H1 (cell line): ENCODE results near the gene MAPK11. TPM values are rescaled to one million over a fixed set of nuclear protein-coding genes. Genes with fewer than 3 reads are reported as not detected.

Experiments
- CTCF ChIA-PET: fragments of 300-600 bp; sonication (Branson Sonifier 250); formaldehyde crosslinking; loops from one replicate; lab custom pipeline; 2021; ENCODE audit not compliant: partially characterized antibody; lab: Charles Lee
- POLR2A ChIA-PET: fragments of 300-600 bp; sonication (Branson Sonifier 250); formaldehyde crosslinking; loops from one replicate; lab custom pipeline; 2021; ENCODE audit warnings: inconsistent platforms; ENCODE audit not compliant: partially characterized antibody; lab: Charles Lee
- DNase-seq, 2 experiments: peaks; one replicate each; pipeline versions ENCODE4 v3.0.0 to v3.0.0-alpha.2; 2010 to 2022; ENCODE audit warnings: low spot score in 2 of 2, low read depth in 1 of 2, mixed read lengths in 1 of 2
- FAIRE-seq: peaks from 2 replicates; lab custom pipeline; 2011; peaks lifted over from hg19 to GRCh38; lab: Jason Lieb, UNC
- H2AFZ ChIP-seq: 2 replicates; pipeline ENCODE4 v1.8.1; 2012; ENCODE audit warnings: low read length, inconsistent platforms
- H2AK5ac ChIP-seq: 2 replicates; pipeline ENCODE4 v1.6.1; 2013; ENCODE audit warnings: low read depth, low read length
- H2BK120ac ChIP-seq: replicated peaks from 2 replicates; pipeline ENCODE3; 2013; ENCODE audit warnings: low read depth, low read length, inconsistent platforms
- H2BK12ac ChIP-seq: 2 replicates; pipeline ENCODE4 v1.6.1; 2013; ENCODE audit warnings: low read depth, low read length
- H2BK15ac ChIP-seq: 2 replicates; pipeline ENCODE4 v1.6.1; 2013; ENCODE audit warnings: low read length
- H2BK20ac ChIP-seq: 2 replicates; pipeline ENCODE4 v1.6.1; 2013; ENCODE audit warnings: low read length
- H2BK5ac ChIP-seq: 2 replicates; pipeline ENCODE4 v1.6.1; 2013; ENCODE audit warnings: low read depth, low read length
- H3K14ac ChIP-seq: 2 replicates; pipeline ENCODE4 v1.6.1; 2013; ENCODE audit warnings: inconsistent platforms; ENCODE audit not compliant: insufficient read length
- H3K18ac ChIP-seq: 2 replicates; pipeline ENCODE4 v1.6.1; 2013; ENCODE audit warnings: low read length; ENCODE audit errors: extremely low read depth
- H3K23ac ChIP-seq: 2 replicates; pipeline ENCODE4 v1.6.1; 2013; ENCODE audit warnings: inconsistent platforms; ENCODE audit not compliant: insufficient read length
- H3K23me2 ChIP-seq: 2 replicates; pipeline ENCODE4 v1.6.1; 2013; ENCODE audit warnings: low read depth, low read length
- H3K27ac ChIP-seq: 2 replicates; pipeline ENCODE4 v1.6.1; 2011; ENCODE audit warnings: low read depth, low read length, inconsistent platforms
- H3K27me3 ChIP-seq, 4 experiments: replicated peaks in 1 of 4; 1 replicate in 1 of 4; 2 replicates in 3 of 4; pipeline versions ENCODE4 v1.6.1 to v1.8.1; 2011 to 2013; ENCODE audit warnings: low read length in 3 of 4, mild to moderate bottlenecking in 3 of 4, inconsistent platforms in 2 of 4, mixed read lengths in 2 of 4, moderate library complexity in 1 of 4; ENCODE audit not compliant: control insufficient read depth in 3 of 4, insufficient read depth in 3 of 4; ENCODE audit errors: extremely low read depth in 1 of 4
- H3K36me3 ChIP-seq, 4 experiments: 2 replicates each; pipeline versions ENCODE4 v1.6.1 to v1.8.1; 2011 to 2013; ENCODE audit warnings: mild to moderate bottlenecking in 4 of 4, low read length in 3 of 4, moderate library complexity in 2 of 4, control low read depth in 1 of 4, inconsistent platforms in 1 of 4; ENCODE audit not compliant: insufficient read depth in 4 of 4, control insufficient read depth in 2 of 4
- H3K4ac ChIP-seq: replicated peaks from 2 replicates; pipeline ENCODE3; 2013; ENCODE audit warnings: low read length, low read depth, mixed read lengths, inconsistent platforms; ENCODE audit not compliant: insufficient read length
- H3K4me1 ChIP-seq, 4 experiments: replicated peaks in 1 of 4; 1 replicate in 1 of 4; 2 replicates in 3 of 4; pipeline versions ENCODE4 v1.6.1 to v1.8.1; 2011 to 2013; ENCODE audit warnings: low read length in 3 of 4, inconsistent platforms in 2 of 4, mixed read lengths in 1 of 4; ENCODE audit not compliant: insufficient read depth in 4 of 4, control insufficient read depth in 3 of 4
- H3K4me2 ChIP-seq, 2 experiments: 2 replicates each; pipeline versions ENCODE4 v1.6.1 to v1.8.1; 2011 to 2013; ENCODE audit warnings: low read depth in 2 of 2, low read length in 2 of 2, control low read depth in 1 of 2, inconsistent platforms in 1 of 2, mild to moderate bottlenecking in 1 of 2; ENCODE audit not compliant: insufficient read depth in 1 of 2
- H3K4me3 ChIP-seq, 4 experiments: fragments of 200-600, 300-600 bp in 1 of 4; sonication (generic), shearing (Covaris generic), sonication (Bioruptor Twin) in 1 of 4; 2 replicates each; pipeline versions ENCODE4 v1.5.1 to v1.8.1; 2011 to 2016; ENCODE audit warnings: low read length in 4 of 4, low read depth in 3 of 4, control low read depth in 2 of 4, inconsistent platforms in 2 of 4, mild to moderate bottlenecking in 2 of 4, mixed read lengths in 1 of 4, moderate library complexity in 1 of 4; ENCODE audit not compliant: insufficient read depth in 2 of 4; ENCODE audit errors: extremely low read depth in 1 of 4
- H3K56ac ChIP-seq: replicated peaks from 2 replicates; pipeline ENCODE3; 2013; ENCODE audit warnings: low read depth, mild to moderate bottlenecking, mixed read lengths, low read length, inconsistent platforms; ENCODE audit not compliant: insufficient read length
- H3K79me1 ChIP-seq: 2 replicates; pipeline ENCODE4 v1.6.1; 2013; ENCODE audit warnings: low read depth, low read length, control low read depth
- H3K79me2 ChIP-seq, 2 experiments: 2 replicates each; pipeline versions ENCODE4 v1.6.1 to v1.8.1; 2012 to 2013; ENCODE audit warnings: low read length in 2 of 2, mild to moderate bottlenecking in 2 of 2, inconsistent platforms in 1 of 2; ENCODE audit not compliant: insufficient read depth in 2 of 2, control insufficient read depth in 1 of 2
- H3K9ac ChIP-seq, 4 experiments: replicated peaks in 1 of 4; 1 replicate in 1 of 4; 2 replicates in 3 of 4; pipeline versions ENCODE4 v1.6.1 to v1.8.1; 2011 to 2013; ENCODE audit warnings: low read depth in 3 of 4, low read length in 3 of 4, control low read depth in 2 of 4, mild to moderate bottlenecking in 2 of 4, moderate library complexity in 2 of 4, inconsistent platforms in 1 of 4; ENCODE audit errors: extremely low read depth in 1 of 4
- H3K9me3 ChIP-seq, 2 experiments: 2 replicates each; pipeline versions ENCODE4 v1.6.1 to v1.8.1; 2012 to 2013; ENCODE audit warnings: mild to moderate bottlenecking in 2 of 2, moderate library complexity in 2 of 2, control low read depth in 1 of 2, inconsistent platforms in 1 of 2, low read depth in 1 of 2, low read length in 1 of 2, mixed read lengths in 1 of 2; ENCODE audit not compliant: insufficient read depth in 2 of 2
- H4K20me1 ChIP-seq, 2 experiments: replicated peaks in 1 of 2; 2 replicates each; pipeline versions ENCODE3 to v1.8.1; 2011 to 2013; ENCODE audit warnings: inconsistent platforms in 2 of 2, low read length in 2 of 2, mild to moderate bottlenecking in 1 of 2; ENCODE audit not compliant: insufficient read depth in 2 of 2, control insufficient read depth in 1 of 2
- H4K5ac ChIP-seq: 2 replicates; pipeline ENCODE4 v1.6.1; 2013; ENCODE audit warnings: low read length, low read depth, mixed read lengths, inconsistent platforms; ENCODE audit not compliant: insufficient read length
- H4K8ac ChIP-seq: 2 replicates; pipeline ENCODE4 v1.8.0; 2013; ENCODE audit warnings: mild to moderate bottlenecking, moderate library complexity, low read length, inconsistent platforms; ENCODE audit not compliant: insufficient read depth; ENCODE audit errors: extremely low read depth
- H4K91ac ChIP-seq: replicated peaks from 2 replicates; pipeline ENCODE3; 2013; ENCODE audit warnings: low read length, mixed read lengths, inconsistent platforms; ENCODE audit not compliant: insufficient read length
- ATF3 ChIP-seq: IDR thresholded peaks from 2 replicates; pipeline ENCODE4 v1.6.1; 2011; ENCODE audit warnings: low read depth, mild to moderate bottlenecking, low read length; ENCODE audit not compliant: insufficient read depth
- CTBP2 ChIP-seq: IDR thresholded peaks from 2 replicates; pipeline ENCODE4 v1.7.0; 2011; ENCODE audit warnings: borderline replicate concordance, mild to moderate bottlenecking, moderate library complexity, mixed read lengths, low read length; ENCODE audit not compliant: insufficient read depth, insufficient read length
- E2F6 ChIP-seq: IDR thresholded peaks from 2 replicates; pipeline ENCODE4 v1.6.1; 2012; ENCODE audit warnings: inconsistent platforms
- FOSL1 ChIP-seq: IDR thresholded peaks from 2 replicates; pipeline ENCODE4 v1.6.1; 2011; ENCODE audit warnings: mild to moderate bottlenecking, low read depth, low read length, moderate library complexity; ENCODE audit not compliant: insufficient read depth
- KDM5A ChIP-seq: fragments of 200-600 bp; IDR thresholded peaks from 2 replicates; pipeline ENCODE4 v1.7.1; 2012; ENCODE audit warnings: mild to moderate bottlenecking, low read length, inconsistent platforms, mixed read lengths
- RNF2 ChIP-seq: fragments of 200-900, 300-1000 bp; sonication (generic); IDR thresholded peaks from 2 replicates; pipeline ENCODE4 v1.7.1; 2016; ENCODE audit warnings: borderline replicate concordance, low read depth, mild to moderate bottlenecking, antibody characterized with exemption, low read length; ENCODE audit not compliant: poor library complexity, severe bottlenecking; ENCODE audit errors: missing control alignments
- SP1 ChIP-seq: IDR thresholded peaks from 2 replicates; pipeline ENCODE4 v1.6.1; 2011; ENCODE audit warnings: low read depth, low read length
- TAF1 ChIP-seq: IDR thresholded peaks from 2 replicates; pipeline ENCODE4 v1.6.1; 2011; ENCODE audit warnings: mild to moderate bottlenecking, low read depth, low read length
- WGBS, 2 experiments: shearing (Covaris generic) in 1 of 2; methylation state at CpG; one replicate each; pipeline versions ENCODE4 v1.1.6 to v1.1.7; 2013 to 2015; ENCODE audit warnings: low lambda C conversion rate in 2 of 2, mixed read lengths in 2 of 2, inconsistent platforms in 1 of 2, low coverage in 1 of 2, missing lambda C conversion rate in 1 of 2; ENCODE audit not compliant: insufficient replicate concordance in 2 of 2, insufficient coverage in 1 of 2, insufficient read length in 1 of 2; ENCODE audit errors: extremely low coverage in 1 of 2, missing lambda C conversion rate in 1 of 2; 5-methylcytosine and 5-hydroxymethylcytosine counted together
- polyA plus RNA-seq, 7 experiments: library from polyadenylated mRNA; depleted of rRNA in 3 of 7; stranded (reverse) in 5 of 7; unstranded in 2 of 7; fragments of >200 nt in 5 of 7; fragments of 200-250 nt in 2 of 7; gene quantifications; 1 replicate in 5 of 7; 2 replicates in 1 of 7; 4 replicates in 1 of 7; pipeline versions ENCODE4 v1.2.1 to v1.2.3, GENCODE V29; 2011 to 2013; ENCODE audit warnings: missing spikeins in 2 of 7, mixed read lengths in 2 of 7
- total RNA-seq: library from RNA; stranded (reverse); fragmentation: NEBNext Ultra II Directional; extraction: Animal tissue kit (Norgen Biotek cat#: 25700); gene quantifications from 2 replicates; pipeline ENCODE4 v1.2.1, GENCODE V29; 2021
- TF ChIP-seq, protein P1 (sequence below), 3 experiments: IDR thresholded peaks; 1 replicate in 2 of 3; 2 replicates in 1 of 3; pipeline versions ENCODE4 v1.5.1 to v1.6.1; 2011; ENCODE audit warnings: low read length in 3 of 3, mild to moderate bottlenecking in 3 of 3, inconsistent platforms in 2 of 3, low read depth in 1 of 3, moderate library complexity in 1 of 3; ENCODE audit not compliant: insufficient read depth in 1 of 3; ENCODE audit errors: control extremely low read depth in 1 of 3

Gene MAPK11
- total and polyA plus RNA-seq, 2 of the 8 experiments (the other 6 are each of a cell fraction or from before 2014, with no cell fraction given), result 0.70 to 1.5 TPM

- no peak overlapping the region for H3K14ac ChIP-seq
- H3K79me1 ChIP-seq, result no peaks in the 10 kb centered on the region
- H4K8ac ChIP-seq, result no peak overlapping the region; the same call in 1 of the 2 replicates
- no peak for FAIRE-seq
- no peaks in the 10 kb centered on the region for H3K36me3 ChIP-seq
- H3K4me2 ChIP-seq, result no peak overlapping the region
- no peaks in the 10 kb centered on the region for H3K9me3 ChIP-seq
- H4K91ac ChIP-seq, result no peak overlapping the region
- H3K23ac ChIP-seq, result no peak overlapping the region
- H2BK5ac ChIP-seq, result peak overlapping the region; percentile 71
- H4K20me1 ChIP-seq, result no peaks in the 10 kb centered on the region
- H3K56ac ChIP-seq, result no peak overlapping the region
- H4K5ac ChIP-seq, result no peak overlapping the region
- no peak overlapping the region for H2BK120ac ChIP-seq
- H3K18ac ChIP-seq, result no peak overlapping the region
- H3K4me1 ChIP-seq, result peaks cover 0 to 10% (median 5%) of the 10 kb centered on the region in 4 experiments; a peak in 3 of 7 replicates
- no peak for DNase-seq
- H2BK20ac ChIP-seq, result no peak overlapping the region
- no peak overlapping the region for H3K9ac ChIP-seq
- CTCF ChIA-PET, result interaction anchor here (0.9 to 1.7 kb wide), 3 partner anchors 10 to 40 kb away, joined by 3 to 5 read pairs (median 4); no protein-coding TSS in a partner anchor
- H3K4me3 ChIP-seq, result no peak overlapping the region
- H3K27me3 ChIP-seq, result no peaks in the 10 kb centered on the region; a peak in 1 of 7 replicates
- H2AFZ ChIP-seq, result no peak overlapping the region
- POLR2A ChIA-PET, result interaction anchor here (1.3 kb wide), 1 partner anchor 21 kb away, joined by 3 read pairs; no protein-coding TSS in a partner anchor
- no peaks in the 10 kb centered on the region for H3K79me2 ChIP-seq
- H3K4ac ChIP-seq, result no peak overlapping the region
- no peak overlapping the region for H2BK12ac ChIP-seq
- no peak overlapping the region for H3K27ac ChIP-seq
- no peak overlapping the region for H2AK5ac ChIP-seq
- 91% methylated on average over 14 of the region's 14 CpGs; no CpG with 5 or more reads in 1 of the 2 experiments for WGBS, 2 experiments
- no peaks in the 10 kb centered on the region; the same call in 1 of the 2 replicates for H3K23me2 ChIP-seq
- 0 out of 2 replicates have a peak overlapping the region, but pooled peaks have one; percentile 72 for H2BK15ac ChIP-seq
- TF ChIP-seq SP1, result no peak
- TF ChIP-seq KDM5A, result no peak
- TF ChIP-seq RNF2, result no peak
- no peak for TF ChIP-seq ATF3
- no peak for TF ChIP-seq E2F6
- TF ChIP-seq, protein P1, sequence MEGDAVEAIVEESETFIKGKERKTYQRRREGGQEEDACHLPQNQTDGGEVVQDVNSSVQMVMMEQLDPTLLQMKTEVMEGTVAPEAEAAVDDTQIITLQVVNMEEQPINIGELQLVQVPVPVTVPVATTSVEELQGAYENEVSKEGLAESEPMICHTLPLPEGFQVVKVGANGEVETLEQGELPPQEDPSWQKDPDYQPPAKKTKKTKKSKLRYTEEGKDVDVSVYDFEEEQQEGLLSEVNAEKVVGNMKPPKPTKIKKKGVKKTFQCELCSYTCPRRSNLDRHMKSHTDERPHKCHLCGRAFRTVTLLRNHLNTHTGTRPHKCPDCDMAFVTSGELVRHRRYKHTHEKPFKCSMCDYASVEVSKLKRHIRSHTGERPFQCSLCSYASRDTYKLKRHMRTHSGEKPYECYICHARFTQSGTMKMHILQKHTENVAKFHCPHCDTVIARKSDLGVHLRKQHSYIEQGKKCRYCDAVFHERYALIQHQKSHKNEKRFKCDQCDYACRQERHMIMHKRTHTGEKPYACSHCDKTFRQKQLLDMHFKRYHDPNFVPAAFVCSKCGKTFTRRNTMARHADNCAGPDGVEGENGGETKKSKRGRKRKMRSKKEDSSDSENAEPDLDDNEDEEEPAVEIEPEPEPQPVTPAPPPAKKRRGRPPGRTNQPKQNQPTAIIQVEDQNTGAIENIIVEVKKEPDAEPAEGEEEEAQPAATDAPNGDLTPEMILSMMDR (IDR thresholded peaks at IDR 0.05; ENCODE audit: control extremely low read depth in 1 of 3, insufficient read depth in 1 of 3, low read depth in 1 of 3, low read length in 3 of 3), result no peak
- TF ChIP-seq CTBP2, result no peak
- no peak for TF ChIP-seq FOSL1
- no peak for TF ChIP-seq TAF1
These were observed 43.9 kb upstream of the MAPK11 start for GRCh38 chr22:50314081-50314454.
